Stimulated activated CD4-positive, alpha-beta T cell treated with anti-CD3 and anti-CD28 coated beads, Interleukin-1b, Interleukin-23, amount 100 ng/mL, for 1 hour (primary cell): ENCODE results near the gene NDRG2.
"Not testable (repeated sequence)": the region's sequence is repeated elsewhere in the genome, so short reads cannot be mapped to it uniquely, and the experiment has no call there.

ENCODE experiments used
- DNase-seq, 2 donors: peaks; one replicate each; pipeline ENCODE4 v3.0.0-alpha.2; 2020; ENCODE audit warnings: low read depth in 2 of 2

The NDRG2 gene

GRCh38 chr14:21055432-21056117, 30.7 kb upstream of the NDRG2 start:
- DNase-seq: no peak

GRCh38 chr14:21054768-21055145, 29.9 kb upstream of the NDRG2 start:
- no peak for DNase-seq

GRCh38 chr14:21054123-21054767, 29.4 kb upstream of the NDRG2 start:
- no peak for DNase-seq

GRCh38 chr14:21053184-21054122, 28.6 kb upstream of the NDRG2 start:
- DNase-seq: no peak

- no peak for DNase-seq
Measured at GRCh38 chr14:21050597-21050996, 25.7 kb upstream of the NDRG2 start.

- DNase-seq: no peak
Measured at GRCh38 chr14:21049271-21049673, 24.4 kb upstream of the NDRG2 start.

GRCh38 chr14:21048638-21049037, 23.8 kb upstream of the NDRG2 start:
- no peak for DNase-seq

GRCh38 chr14:21047378-21047781, 22.5 kb upstream of the NDRG2 start:
- no peak for DNase-seq

- no peak for DNase-seq
Measured at GRCh38 chr14:21043974-21044618, 19.2 kb upstream of the NDRG2 start.

- DNase-seq: no peak
Measured at GRCh38 chr14:21043387-21043973, 18.6 kb upstream of the NDRG2 start.

- DNase-seq: no peak
Measured at GRCh38 chr14:21042918-21043317, 18.1 kb upstream of the NDRG2 start.

- DNase-seq: no peak
Measured at GRCh38 chr14:21041676-21042433, 17.0 kb upstream of the NDRG2 start, which contains the start of gene RNASE7. Gene RNASE7 (plus strand): TSS chr14:21042362. CDS start chr14:21042993, 631 bp downstream.

- DNase-seq: not testable (repeated sequence)
Measured at GRCh38 chr14:21040941-21041340, 16.1 kb upstream of the NDRG2 start.

- no peak for DNase-seq
Measured at GRCh38 chr14:21040370-21040925, 15.6 kb upstream of the NDRG2 start.

- no peak for DNase-seq
Measured at GRCh38 chr14:21039585-21040369, 14.9 kb upstream of the NDRG2 start.

- DNase-seq: no peak
Measured at GRCh38 chr14:21038441-21039422, 13.9 kb upstream of the NDRG2 start.

GRCh38 chr14:21037156-21037555, 12.3 kb upstream of the NDRG2 start:
- DNase-seq: no peak

- DNase-seq: no peak
Measured at GRCh38 chr14:21036751-21037150, 11.9 kb upstream of the NDRG2 start.
